ENCODE results near the gene TBC1D5.

TBC1D5 gene

DNA sequence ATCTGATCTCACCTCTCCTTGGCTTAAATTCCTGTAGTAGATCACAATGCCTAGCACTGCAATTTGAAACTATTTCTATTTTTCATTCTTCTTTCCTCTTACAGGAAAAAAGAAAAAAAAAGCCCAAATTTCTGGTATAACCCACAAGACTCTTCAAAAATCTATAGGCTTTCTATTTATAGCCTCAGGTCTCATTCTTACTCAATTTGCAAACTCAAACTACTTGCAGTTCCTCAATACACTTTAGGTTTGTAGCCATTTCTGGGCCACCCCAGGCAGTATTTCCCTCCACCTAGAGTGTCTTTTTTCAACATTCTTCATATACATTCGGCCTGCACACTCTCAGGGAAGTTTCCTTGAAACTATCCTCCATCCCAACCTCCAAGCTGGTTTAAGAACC is 169.0 kb downstream of the TBC1D5 start:
- ATAC-seq: no peak
- TF ChIP-seq ESRRG (CRISPR knock-in tag; IDR thresholded peaks at IDR 0.05): no peak

DNA sequence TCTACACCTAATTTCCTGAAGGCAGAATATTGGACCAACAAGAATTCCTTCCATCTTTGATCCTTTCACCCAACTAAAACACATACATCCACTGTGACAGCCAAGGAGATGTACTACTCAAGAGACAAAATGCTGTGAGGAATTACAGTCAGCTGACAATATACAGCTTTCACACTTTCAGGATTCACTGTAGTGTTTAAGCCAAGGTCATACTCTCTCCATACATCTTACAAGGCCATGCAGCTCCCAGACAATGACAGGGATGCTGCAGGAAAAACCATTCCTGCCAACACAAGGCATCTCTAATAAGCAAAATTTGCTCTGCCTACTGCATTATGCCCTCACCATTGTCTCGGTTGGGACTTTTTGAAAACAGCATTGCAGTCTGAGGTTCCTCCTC is 170.7 kb downstream of the TBC1D5 start:
- no peak for TF ChIP-seq ESRRG (CRISPR knock-in tag; IDR thresholded peaks at IDR 0.05)
- TF ChIP-seq ISL1 (CRISPR knock-in tag; IDR thresholded peaks at IDR 0.05): no peak
- TF ChIP-seq, protein P1, sequence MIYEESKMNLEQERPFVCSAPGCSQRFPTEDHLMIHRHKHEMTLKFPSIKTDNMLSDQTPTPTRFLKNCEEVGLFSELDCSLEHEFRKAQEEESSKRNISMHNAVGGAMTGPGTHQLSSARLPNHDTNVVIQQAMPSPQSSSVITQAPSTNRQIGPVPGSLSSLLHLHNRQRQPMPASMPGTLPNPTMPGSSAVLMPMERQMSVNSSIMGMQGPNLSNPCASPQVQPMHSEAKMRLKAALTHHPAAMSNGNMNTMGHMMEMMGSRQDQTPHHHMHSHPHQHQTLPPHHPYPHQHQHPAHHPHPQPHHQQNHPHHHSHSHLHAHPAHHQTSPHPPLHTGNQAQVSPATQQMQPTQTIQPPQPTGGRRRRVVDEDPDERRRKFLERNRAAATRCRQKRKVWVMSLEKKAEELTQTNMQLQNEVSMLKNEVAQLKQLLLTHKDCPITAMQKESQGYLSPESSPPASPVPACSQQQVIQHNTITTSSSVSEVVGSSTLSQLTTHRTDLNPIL (CRISPR knock-in tag; IDR thresholded peaks at IDR 0.05; ENCODE audit: low read depth): no peak
- TF ChIP-seq, protein P2, sequence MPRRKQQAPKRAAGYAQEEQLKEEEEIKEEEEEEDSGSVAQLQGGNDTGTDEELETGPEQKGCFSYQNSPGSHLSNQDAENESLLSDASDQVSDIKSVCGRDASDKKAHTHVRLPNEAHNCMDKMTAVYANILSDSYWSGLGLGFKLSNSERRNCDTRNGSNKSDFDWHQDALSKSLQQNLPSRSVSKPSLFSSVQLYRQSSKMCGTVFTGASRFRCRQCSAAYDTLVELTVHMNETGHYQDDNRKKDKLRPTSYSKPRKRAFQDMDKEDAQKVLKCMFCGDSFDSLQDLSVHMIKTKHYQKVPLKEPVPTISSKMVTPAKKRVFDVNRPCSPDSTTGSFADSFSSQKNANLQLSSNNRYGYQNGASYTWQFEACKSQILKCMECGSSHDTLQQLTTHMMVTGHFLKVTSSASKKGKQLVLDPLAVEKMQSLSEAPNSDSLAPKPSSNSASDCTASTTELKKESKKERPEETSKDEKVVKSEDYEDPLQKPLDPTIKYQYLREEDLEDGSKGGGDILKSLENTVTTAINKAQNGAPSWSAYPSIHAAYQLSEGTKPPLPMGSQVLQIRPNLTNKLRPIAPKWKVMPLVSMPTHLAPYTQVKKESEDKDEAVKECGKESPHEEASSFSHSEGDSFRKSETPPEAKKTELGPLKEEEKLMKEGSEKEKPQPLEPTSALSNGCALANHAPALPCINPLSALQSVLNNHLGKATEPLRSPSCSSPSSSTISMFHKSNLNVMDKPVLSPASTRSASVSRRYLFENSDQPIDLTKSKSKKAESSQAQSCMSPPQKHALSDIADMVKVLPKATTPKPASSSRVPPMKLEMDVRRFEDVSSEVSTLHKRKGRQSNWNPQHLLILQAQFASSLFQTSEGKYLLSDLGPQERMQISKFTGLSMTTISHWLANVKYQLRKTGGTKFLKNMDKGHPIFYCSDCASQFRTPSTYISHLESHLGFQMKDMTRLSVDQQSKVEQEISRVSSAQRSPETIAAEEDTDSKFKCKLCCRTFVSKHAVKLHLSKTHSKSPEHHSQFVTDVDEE (CRISPR knock-in tag; IDR thresholded peaks at IDR 0.05): no peak
- ATAC-seq: no peak

DNA sequence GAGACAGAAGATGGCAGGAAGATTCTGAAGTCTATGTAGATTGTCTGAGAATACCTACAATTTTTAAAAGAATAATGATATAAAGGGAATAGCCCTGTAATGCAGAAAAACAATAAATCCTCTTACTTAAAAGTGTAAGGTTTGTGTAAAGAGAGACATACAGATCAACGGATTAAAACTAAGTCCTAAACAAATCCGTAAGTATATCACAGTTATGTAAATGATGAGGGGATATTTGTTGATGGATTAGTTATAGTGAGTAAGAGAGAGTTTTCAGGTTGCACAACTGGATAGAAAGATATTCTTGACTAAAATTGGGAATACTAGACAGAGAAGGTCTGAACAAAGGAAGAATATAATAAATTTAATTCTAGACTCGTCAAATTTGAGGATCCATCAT is 179.6 kb downstream of the TBC1D5 start:
- TF ChIP-seq, protein P3, sequence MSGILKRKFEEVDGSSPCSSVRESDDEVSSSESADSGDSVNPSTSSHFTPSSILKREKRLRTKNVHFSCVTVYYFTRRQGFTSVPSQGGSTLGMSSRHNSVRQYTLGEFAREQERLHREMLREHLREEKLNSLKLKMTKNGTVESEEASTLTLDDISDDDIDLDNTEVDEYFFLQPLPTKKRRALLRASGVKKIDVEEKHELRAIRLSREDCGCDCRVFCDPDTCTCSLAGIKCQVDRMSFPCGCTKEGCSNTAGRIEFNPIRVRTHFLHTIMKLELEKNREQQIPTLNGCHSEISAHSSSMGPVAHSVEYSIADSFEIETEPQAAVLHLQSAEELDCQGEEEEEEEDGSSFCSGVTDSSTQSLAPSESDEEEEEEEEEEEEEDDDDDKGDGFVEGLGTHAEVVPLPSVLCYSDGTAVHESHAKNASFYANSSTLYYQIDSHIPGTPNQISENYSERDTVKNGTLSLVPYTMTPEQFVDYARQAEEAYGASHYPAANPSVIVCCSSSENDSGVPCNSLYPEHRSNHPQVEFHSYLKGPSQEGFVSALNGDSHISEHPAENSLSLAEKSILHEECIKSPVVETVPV (CRISPR knock-in tag; IDR thresholded peaks at IDR 0.05): no peak
- no peak for TF ChIP-seq SNAI2 (CRISPR knock-in tag; IDR thresholded peaks at IDR 0.05)
- TF ChIP-seq GLIS3 (CRISPR knock-in tag; IDR thresholded peaks at IDR 0.05): no peak
- no peak for TF ChIP-seq ZFP30 (CRISPR knock-in tag; IDR thresholded peaks at IDR 0.05)
- TF ChIP-seq, protein P4, sequence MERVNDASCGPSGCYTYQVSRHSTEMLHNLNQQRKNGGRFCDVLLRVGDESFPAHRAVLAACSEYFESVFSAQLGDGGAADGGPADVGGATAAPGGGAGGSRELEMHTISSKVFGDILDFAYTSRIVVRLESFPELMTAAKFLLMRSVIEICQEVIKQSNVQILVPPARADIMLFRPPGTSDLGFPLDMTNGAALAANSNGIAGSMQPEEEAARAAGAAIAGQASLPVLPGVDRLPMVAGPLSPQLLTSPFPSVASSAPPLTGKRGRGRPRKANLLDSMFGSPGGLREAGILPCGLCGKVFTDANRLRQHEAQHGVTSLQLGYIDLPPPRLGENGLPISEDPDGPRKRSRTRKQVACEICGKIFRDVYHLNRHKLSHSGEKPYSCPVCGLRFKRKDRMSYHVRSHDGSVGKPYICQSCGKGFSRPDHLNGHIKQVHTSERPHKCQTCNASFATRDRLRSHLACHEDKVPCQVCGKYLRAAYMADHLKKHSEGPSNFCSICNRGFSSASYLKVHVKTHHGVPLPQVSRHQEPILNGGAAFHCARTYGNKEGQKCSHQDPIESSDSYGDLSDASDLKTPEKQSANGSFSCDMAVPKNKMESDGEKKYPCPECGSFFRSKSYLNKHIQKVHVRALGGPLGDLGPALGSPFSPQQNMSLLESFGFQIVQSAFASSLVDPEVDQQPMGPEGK (CRISPR knock-in tag; IDR thresholded peaks at IDR 0.05; ENCODE audit: borderline replicate concordance): no peak
- TF ChIP-seq ZC3H10 (CRISPR knock-in tag; IDR thresholded peaks at IDR 0.05): no peak
- TF ChIP-seq, protein P1 (CRISPR knock-in tag; IDR thresholded peaks at IDR 0.05; ENCODE audit: low read depth): no peak
- no peak for TF ChIP-seq ZFP3 (CRISPR knock-in tag; IDR thresholded peaks at IDR 0.05)
- TF ChIP-seq CSDC2 (CRISPR knock-in tag; IDR thresholded peaks at IDR 0.05): no peak
- no peak for TF ChIP-seq TCF4 (CRISPR knock-in tag; IDR thresholded peaks at IDR 0.05; ENCODE audit: borderline replicate concordance)
- ATAC-seq: no peak

DNA sequence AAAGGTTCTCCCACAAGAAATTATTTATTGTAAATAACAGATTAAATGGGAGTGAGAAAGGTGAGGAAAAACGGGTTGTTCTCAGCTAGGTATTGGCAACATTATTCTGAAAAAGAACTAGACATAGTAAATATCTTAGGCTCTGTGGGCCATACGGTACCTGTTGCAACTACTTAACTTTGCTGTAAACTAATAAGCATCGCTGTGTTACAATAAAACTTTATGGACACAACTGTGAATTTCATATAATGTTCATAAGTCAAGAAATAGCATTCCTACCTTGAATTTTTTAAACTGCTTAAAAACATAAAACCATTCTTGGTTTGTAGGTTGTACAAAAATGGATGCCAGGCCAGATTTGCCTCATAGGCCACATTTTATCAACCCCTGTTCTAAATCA is 183.9 kb downstream of the TBC1D5 start:
- no peak for ATAC-seq
- TF ChIP-seq ZNF70 (CRISPR knock-in tag; IDR thresholded peaks at IDR 0.05): no peak

DNA sequence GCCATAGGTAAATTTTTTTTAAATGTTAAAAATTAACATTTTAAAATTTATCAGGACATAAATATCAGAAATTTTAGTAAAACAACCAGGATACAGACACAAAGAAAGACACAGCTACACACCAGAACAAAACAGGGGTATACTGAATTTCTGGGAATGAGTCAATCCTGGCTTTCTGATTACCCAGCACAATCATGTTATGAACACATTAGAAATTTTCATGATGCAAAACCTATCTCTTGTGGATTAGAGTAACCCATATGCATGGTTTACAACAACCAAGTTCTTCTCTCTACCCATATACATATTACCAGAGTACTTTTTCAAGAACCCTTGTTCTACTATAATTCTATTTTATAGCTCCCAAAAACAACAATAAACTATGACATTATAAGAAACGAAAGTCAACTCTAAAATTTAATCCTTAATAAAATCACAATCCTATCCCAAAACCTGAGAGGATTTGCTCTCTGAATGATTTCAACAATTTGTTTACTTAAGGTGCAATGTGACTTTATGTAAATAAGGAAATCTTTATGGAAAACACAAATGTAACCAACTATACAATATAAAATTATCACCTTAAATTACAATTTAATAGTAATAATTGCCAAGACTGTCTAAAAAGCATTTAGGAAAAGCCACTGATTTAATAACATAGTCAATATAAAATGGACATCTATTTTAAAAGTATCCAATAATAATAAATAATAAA is 184.5 kb downstream of the TBC1D5 start:
- TF ChIP-seq TCF4 (CRISPR knock-in tag; IDR thresholded peaks at IDR 0.05; ENCODE audit: borderline replicate concordance): no peak
- TF ChIP-seq ESRRG (CRISPR knock-in tag; IDR thresholded peaks at IDR 0.05): no peak
- no peak for TF ChIP-seq ZFP3 (CRISPR knock-in tag; IDR thresholded peaks at IDR 0.05)
- no peak for TF ChIP-seq GLIS3 (CRISPR knock-in tag; IDR thresholded peaks at IDR 0.05)
- TF ChIP-seq, protein P5, sequence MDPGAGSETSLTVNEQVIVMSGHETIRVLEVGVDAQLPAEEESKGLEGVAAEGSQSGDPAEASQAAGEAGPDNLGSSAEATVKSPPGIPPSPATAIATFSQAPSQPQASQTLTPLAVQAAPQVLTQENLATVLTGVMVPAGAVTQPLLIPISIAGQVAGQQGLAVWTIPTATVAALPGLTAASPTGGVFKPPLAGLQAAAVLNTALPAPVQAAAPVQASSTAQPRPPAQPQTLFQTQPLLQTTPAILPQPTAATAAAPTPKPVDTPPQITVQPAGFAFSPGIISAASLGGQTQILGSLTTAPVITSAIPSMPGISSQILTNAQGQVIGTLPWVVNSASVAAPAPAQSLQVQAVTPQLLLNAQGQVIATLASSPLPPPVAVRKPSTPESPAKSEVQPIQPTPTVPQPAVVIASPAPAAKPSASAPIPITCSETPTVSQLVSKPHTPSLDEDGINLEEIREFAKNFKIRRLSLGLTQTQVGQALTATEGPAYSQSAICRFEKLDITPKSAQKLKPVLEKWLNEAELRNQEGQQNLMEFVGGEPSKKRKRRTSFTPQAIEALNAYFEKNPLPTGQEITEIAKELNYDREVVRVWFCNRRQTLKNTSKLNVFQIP (CRISPR knock-in tag; IDR thresholded peaks at IDR 0.05; ENCODE audit: borderline replicate concordance, low read depth): no peak
- ATAC-seq: no peak

All from SK-N-SH treated with all-trans-retinoic acid at 6 μM for 48 hours (cell line).